ENCODE results near the gene TTYH3. TPM values are rescaled to one million over a fixed set of nuclear protein-coding genes. Genes with fewer than 3 reads are reported as not detected.

The TTYH3 gene
- total RNA-seq, 1 experiment from 2014 or later = 25.0 TPM

DNA sequence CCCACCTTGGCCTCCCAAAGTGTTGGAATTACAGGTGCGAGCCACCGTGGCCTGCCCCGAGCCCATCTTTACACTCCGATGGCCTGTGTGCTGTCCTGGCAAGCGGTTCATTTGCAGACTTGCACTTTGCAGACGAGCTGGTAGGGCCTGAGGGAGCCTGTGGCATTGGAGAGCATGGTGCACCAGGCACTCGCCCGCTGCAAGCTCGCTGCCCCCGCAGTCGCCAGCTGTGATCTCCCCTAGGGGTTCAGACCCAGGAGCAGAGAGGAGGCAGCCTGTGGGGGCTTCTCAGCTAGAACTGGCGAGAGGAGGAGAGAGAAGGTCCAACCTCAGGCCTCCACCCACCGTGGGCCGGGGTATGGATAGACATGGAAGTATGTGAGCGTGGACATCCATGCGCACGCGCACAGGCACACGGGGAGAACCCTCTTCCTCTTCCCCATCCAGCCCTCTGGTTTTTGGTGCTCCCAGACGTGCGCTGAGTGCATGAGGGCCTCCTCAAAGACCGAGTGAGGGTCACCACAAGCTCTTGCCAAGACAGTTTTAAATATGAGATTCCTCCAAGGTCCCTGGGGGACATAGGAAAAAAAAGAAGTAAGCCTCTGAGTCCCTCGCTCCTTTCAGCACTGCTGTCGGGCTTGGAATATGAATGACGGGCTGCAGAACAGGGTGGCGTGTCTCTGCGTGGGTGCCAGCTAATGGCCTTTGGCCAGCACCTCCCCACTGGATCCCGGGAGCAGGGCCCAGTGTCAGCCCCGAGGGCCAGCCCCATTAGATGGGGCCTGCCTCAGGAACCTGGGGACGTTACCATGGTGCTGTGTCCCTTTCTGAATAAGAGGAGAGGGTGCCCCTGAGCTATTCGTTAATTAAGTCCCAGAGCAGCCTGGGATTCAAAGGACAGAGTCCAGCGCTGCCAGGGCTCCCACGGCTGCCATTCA lies 15.1 kb upstream of the TTYH3 start:
- CTCF ChIA-PET = no interaction called here
- Histone ChIP-seq H3K9me2 (replicated peaks; ENCODE audit: low read length) (no peaks in the 10 kb centered on the region), H3K79me2 (ENCODE audit: low read length) (no peaks in the 10 kb centered on the region), H3K9ac (ENCODE audit: low read length) (no peak overlapping the region), H3F3A (ENCODE audit: low read length, unreplicated experiment) (no peaks in the 10 kb centered on the region), H3K4me2 (ENCODE audit: low read length) (no peak overlapping the region), H4K20me1 (ENCODE audit: low read length) (no peaks in the 10 kb centered on the region), H3K4me3 (ENCODE audit: low read length) (no peak overlapping the region), H3K9me3 (ENCODE audit: low read length) (no peaks in the 10 kb centered on the region), H3K27me3 (ENCODE audit: low read length) (no peaks in the 10 kb centered on the region), H3K4me1 (ENCODE audit: insufficient read depth, low read length) (peaks cover 9% of the 10 kb centered on the region), H3K36me3 (ENCODE audit: low read depth, low read length) (no peaks in the 10 kb centered on the region), H3K27ac (ENCODE audit: low read length) (no peak overlapping the region), H2AFZ (ENCODE audit: low read length) (no peak overlapping the region)
- intact Hi-C loops (cut with micrococcal nuclease) = no loop called here
- BruUV-seq (replicated peaks) = no TSS peak
- TF ChIP-seq, protein P1, sequence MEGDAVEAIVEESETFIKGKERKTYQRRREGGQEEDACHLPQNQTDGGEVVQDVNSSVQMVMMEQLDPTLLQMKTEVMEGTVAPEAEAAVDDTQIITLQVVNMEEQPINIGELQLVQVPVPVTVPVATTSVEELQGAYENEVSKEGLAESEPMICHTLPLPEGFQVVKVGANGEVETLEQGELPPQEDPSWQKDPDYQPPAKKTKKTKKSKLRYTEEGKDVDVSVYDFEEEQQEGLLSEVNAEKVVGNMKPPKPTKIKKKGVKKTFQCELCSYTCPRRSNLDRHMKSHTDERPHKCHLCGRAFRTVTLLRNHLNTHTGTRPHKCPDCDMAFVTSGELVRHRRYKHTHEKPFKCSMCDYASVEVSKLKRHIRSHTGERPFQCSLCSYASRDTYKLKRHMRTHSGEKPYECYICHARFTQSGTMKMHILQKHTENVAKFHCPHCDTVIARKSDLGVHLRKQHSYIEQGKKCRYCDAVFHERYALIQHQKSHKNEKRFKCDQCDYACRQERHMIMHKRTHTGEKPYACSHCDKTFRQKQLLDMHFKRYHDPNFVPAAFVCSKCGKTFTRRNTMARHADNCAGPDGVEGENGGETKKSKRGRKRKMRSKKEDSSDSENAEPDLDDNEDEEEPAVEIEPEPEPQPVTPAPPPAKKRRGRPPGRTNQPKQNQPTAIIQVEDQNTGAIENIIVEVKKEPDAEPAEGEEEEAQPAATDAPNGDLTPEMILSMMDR (conservative IDR thresholded peaks at IDR 0.05; ENCODE audit: low read depth, low read length) = no peak
- no peak for TF ChIP-seq EZH2phosphoT487 (IDR thresholded peaks at IDR 0.05; ENCODE audit: borderline replicate concordance, low read length)
- no peak for TF ChIP-seq EZH2 (IDR thresholded peaks at IDR 0.05; ENCODE audit: low read length, unreplicated experiment)
- DNase-seq (no peak), ATAC-seq (no peak)
- POLR2A ChIA-PET (ENCODE audit: unreplicated experiment) = no interaction called here

- Histone ChIP-seq H3K4me1 (ENCODE audit: insufficient read depth, low read length) (peaks cover 9% of the 10 kb centered on the region), H3K27me3 (ENCODE audit: low read length) (no peaks in the 10 kb centered on the region), H3K9me2 (replicated peaks; ENCODE audit: low read length) (no peaks in the 10 kb centered on the region), H3K36me3 (ENCODE audit: low read depth, low read length) (no peaks in the 10 kb centered on the region), H3K4me3 (ENCODE audit: low read length) (no peak overlapping the region), H4K20me1 (ENCODE audit: low read length) (no peaks in the 10 kb centered on the region), H2AFZ (ENCODE audit: low read length) (no peak overlapping the region), H3F3A (ENCODE audit: low read length, unreplicated experiment) (no peaks in the 10 kb centered on the region), H3K4me2 (ENCODE audit: low read length) (no peak overlapping the region), H3K27ac (ENCODE audit: low read length) (no peak overlapping the region), H3K9ac (ENCODE audit: low read length) (no peak overlapping the region), H3K9me3 (ENCODE audit: low read length) (no peaks in the 10 kb centered on the region), H3K79me2 (ENCODE audit: low read length) (no peaks in the 10 kb centered on the region)
- no peak for DNase-seq
- no TSS peak for BruUV-seq (replicated peaks)
- TF ChIP-seq EZH2phosphoT487 (IDR thresholded peaks at IDR 0.05; ENCODE audit: borderline replicate concordance, low read length) = no peak
- no peak for TF ChIP-seq EZH2 (IDR thresholded peaks at IDR 0.05; ENCODE audit: low read length, unreplicated experiment)
- TF ChIP-seq, protein P1 (conservative IDR thresholded peaks at IDR 0.05; ENCODE audit: low read depth, low read length) = no peak
- intact Hi-C loops (cut with micrococcal nuclease) = no loop called here
- no peak for ATAC-seq
- CTCF ChIA-PET = no interaction called here
- POLR2A ChIA-PET (ENCODE audit: unreplicated experiment) = no interaction called here
Observed at GRCh38 chr7:2617325-2617905, 14.4 kb upstream of the TTYH3 start.

DNA sequence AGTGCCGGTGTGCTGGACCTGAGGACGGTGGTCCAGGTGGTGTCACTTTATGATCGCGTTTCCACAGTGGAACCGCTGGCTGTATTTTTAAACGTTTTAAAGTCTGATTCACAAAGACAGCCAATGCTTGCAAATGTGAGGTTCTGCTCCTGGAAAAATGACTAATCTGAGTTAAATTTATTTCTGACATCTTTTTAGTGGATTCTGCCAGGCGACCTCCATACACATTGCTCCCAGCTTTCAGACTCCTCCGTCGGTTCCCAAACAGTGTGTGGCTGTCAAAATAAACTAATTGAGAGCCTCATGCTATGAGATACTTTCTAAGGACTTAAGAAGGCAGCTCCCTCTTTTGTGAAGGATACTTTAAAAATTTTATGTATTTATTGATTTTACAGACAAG lies 12.7 kb upstream of the TTYH3 start:
- Histone ChIP-seq H2AFZ (ENCODE audit: low read length) (no peak overlapping the region), H3K27ac (ENCODE audit: low read length) (no peak overlapping the region), H3K9me2 (replicated peaks; ENCODE audit: low read length) (no peaks in the 10 kb centered on the region), H3F3A (ENCODE audit: low read length, unreplicated experiment) (no peaks in the 10 kb centered on the region), H3K27me3 (ENCODE audit: low read length) (no peaks in the 10 kb centered on the region), H3K9ac (ENCODE audit: low read length) (no peak overlapping the region), H3K4me3 (ENCODE audit: low read length) (no peak overlapping the region), H3K79me2 (ENCODE audit: low read length) (no peaks in the 10 kb centered on the region), H3K36me3 (ENCODE audit: low read depth, low read length) (no peaks in the 10 kb centered on the region), H3K4me1 (ENCODE audit: insufficient read depth, low read length) (peaks cover 9% of the 10 kb centered on the region), H3K9me3 (ENCODE audit: low read length) (no peaks in the 10 kb centered on the region), H4K20me1 (ENCODE audit: low read length) (no peaks in the 10 kb centered on the region), H3K4me2 (ENCODE audit: low read length) (no peak overlapping the region)
- no TSS peak for BruUV-seq (replicated peaks)
- no peak for ATAC-seq
- DNase-seq = no peak
- intact Hi-C loops (cut with micrococcal nuclease) = no loop called here
- ChIA-PET CTCF (no interaction called here), POLR2A (ENCODE audit: unreplicated experiment) (no interaction called here)
- no peak for TF ChIP-seq EZH2 (IDR thresholded peaks at IDR 0.05; ENCODE audit: low read length, unreplicated experiment)
- TF ChIP-seq, protein P1 (conservative IDR thresholded peaks at IDR 0.05; ENCODE audit: low read depth, low read length) = no peak
- TF ChIP-seq EZH2phosphoT487 (IDR thresholded peaks at IDR 0.05; ENCODE audit: borderline replicate concordance, low read length) = no peak
